GM12878 (cell line): Measurements from ENCODE around the gene RMC1. TPM values are rescaled to one million over a fixed set of nuclear protein-coding genes. Genes with fewer than 3 reads are reported as not detected.

Experiments
- ATAC-seq: fragments of 200-7000 bp; cut with Tn5 transposase; 3 replicates; pipeline ENCODE4 v1.9.1; 2020; ENCODE audit warnings: mild to moderate bottlenecking, moderate library complexity
- BruUV-seq: library from RNA; stranded (reverse); fragments of 400-500 nt; replicated peaks from 2 replicates; lab custom pipeline; 2021; lab: Mats Ljungman, UMichigan
- CTCF ChIA-PET: fragments of 300-600 bp; sonication (Branson Sonifier 250); formaldehyde crosslinking; extraction: SDS; loops from one replicate; lab custom pipeline; 2021; ENCODE audit warnings: inconsistent platforms; lab: Yijun Ruan, JAX
- POLR2A ChIA-PET: fragments of 350-600 bp; formaldehyde crosslinking; extraction: SDS; loops from one replicate; lab custom pipeline; 2021; ENCODE audit warnings: inconsistent platforms; lab: Charles Lee
- RAD21 ChIA-PET: fragments of 300-600 bp; sonication (Branson Sonifier 250); formaldehyde crosslinking; loops from one replicate; lab custom pipeline; 2023; ENCODE audit warnings: antibody characterized with exemption; ENCODE audit not compliant: unreplicated experiment; lab: Charles Lee
- SMC1A ChIA-PET: fragments of 300-600 bp; sonication (Branson Sonifier 250); formaldehyde crosslinking; loops from one replicate; lab custom pipeline; 2023; ENCODE audit not compliant: unreplicated experiment, uncharacterized antibody; lab: Charles Lee
- DNase-seq: peaks from one replicate; pipeline ENCODE4 v3.0.0-alpha.2; 2011; ENCODE audit warnings: low read depth, low spot score
- FAIRE-seq: peaks from 3 replicates; lab custom pipeline; 2011; peaks lifted over from hg19 to GRCh38; lab: Jason Lieb, UNC
- H2AFZ ChIP-seq: 2 replicates; pipeline ENCODE4 v1.6.0; 2011; ENCODE audit warnings: low read depth, low read length, control low read depth; ENCODE audit not compliant: control insufficient read depth
- H3K27ac ChIP-seq: 2 replicates; pipeline ENCODE4 v1.5.1; 2011; ENCODE audit warnings: control low read depth; ENCODE audit not compliant: control insufficient read depth, insufficient read depth
- H3K27me3 ChIP-seq, 2 experiments: replicated peaks in 1 of 2; 2 replicates each; pipeline versions ENCODE4 v1.6.0 to v1.6.1; 2011; ENCODE audit warnings: low read length in 1 of 2; ENCODE audit not compliant: control insufficient read depth in 2 of 2, insufficient read depth in 2 of 2
- H3K36me3 ChIP-seq, 2 experiments: 2 replicates each; pipeline ENCODE4 v1.5.1; 2011; ENCODE audit warnings: low read length in 1 of 2; ENCODE audit not compliant: control insufficient read depth in 2 of 2, insufficient read depth in 2 of 2
- H3K4me1 ChIP-seq: 2 replicates; pipeline ENCODE4 v1.6.1; 2011; ENCODE audit warnings: mild to moderate bottlenecking, low read length, moderate library complexity, mixed read lengths; ENCODE audit not compliant: control insufficient read depth, insufficient read depth
- H3K4me2 ChIP-seq: 2 replicates; pipeline ENCODE4 v1.6.0; 2011; ENCODE audit warnings: control low read depth; ENCODE audit not compliant: control insufficient read depth, insufficient read depth
- H3K4me3 ChIP-seq: fragments of 200-600 bp; sonication (generic); 2 replicates; pipeline ENCODE4 v1.5.1; 2016
- H3K79me2 ChIP-seq: 2 replicates; pipeline ENCODE4 v1.6.0; 2011; ENCODE audit warnings: low read length; ENCODE audit not compliant: control insufficient read depth, insufficient read depth
- H3K9ac ChIP-seq: 2 replicates; pipeline ENCODE4 v1.8.0; 2011; ENCODE audit warnings: low read length, control low read depth, mixed read lengths; ENCODE audit not compliant: control insufficient read depth, insufficient read depth
- H3K9me3 ChIP-seq: replicated peaks from 3 replicates; pipeline ENCODE4 v1.5.1; 2011; ENCODE audit warnings: mild to moderate bottlenecking, low read length; ENCODE audit not compliant: control insufficient read depth, insufficient read depth
- H4K20me1 ChIP-seq: 2 replicates; pipeline ENCODE4 v1.6.0; 2011; ENCODE audit not compliant: control insufficient read depth, insufficient read depth
- ASH2L ChIP-seq: fragments of 300-600, 200-600 bp; sonication (generic); IDR thresholded peaks from 2 replicates; pipeline ENCODE4 v1.6.1; 2017; ENCODE audit warnings: low read depth, mild to moderate bottlenecking, borderline replicate concordance
- E2F4 ChIP-seq: IDR thresholded peaks from 2 replicates; pipeline ENCODE4 v1.6.1; 2012; ENCODE audit warnings: low read depth, low read length, improper control_type of control experiment
- EED ChIP-seq: sonication (generic); IDR thresholded peaks from 2 replicates; pipeline ENCODE4 v1.6.1; 2016; ENCODE audit warnings: antibody characterized with exemption, low read depth
- ESRRA ChIP-seq: IDR thresholded peaks from 2 replicates; pipeline ENCODE4 v1.6.1; 2012; ENCODE audit warnings: mild to moderate bottlenecking, low read length, improper control_type of control experiment
- HCFC1 ChIP-seq: fragments of 150-350 bp; IDR thresholded peaks from 2 replicates; pipeline ENCODE4 v1.6.1; 2014; ENCODE audit warnings: low read length
- JUNB ChIP-seq: IDR thresholded peaks from 2 replicates; pipeline ENCODE4 v1.6.1; 2016; ENCODE audit warnings: antibody characterized with exemption, mild to moderate bottlenecking
- KLF5 ChIP-seq: fragments of 450-650 bp; IDR thresholded peaks from 2 replicates; pipeline ENCODE4 v1.6.1; 2014; ENCODE audit warnings: mild to moderate bottlenecking; ENCODE audit not compliant: partially characterized antibody
- MXI1 ChIP-seq: fragments of 150-350 bp; IDR thresholded peaks from 2 replicates; pipeline ENCODE4 v1.6.1; 2011; ENCODE audit warnings: low read depth, mild to moderate bottlenecking, inconsistent platforms, low read length, improper control_type of control experiment
- NR2F1 ChIP-seq: fragments of 450-650 bp; conservative IDR thresholded peaks from 2 replicates; pipeline ENCODE4 v1.6.1; 2017; ENCODE audit warnings: mild to moderate bottlenecking
- PAX8 ChIP-seq: fragments of 450-650 bp; IDR thresholded peaks from 2 replicates; pipeline ENCODE4 v1.6.1; 2017; ENCODE audit warnings: mild to moderate bottlenecking, moderate library complexity
- STAT3 ChIP-seq: IDR thresholded peaks from 2 replicates; pipeline ENCODE4 v1.6.1; 2011; ENCODE audit warnings: low read depth, low read length, improper control_type of control experiment
- TCF12 ChIP-seq: IDR thresholded peaks from 2 replicates; pipeline ENCODE4 v1.6.1; 2011; ENCODE audit warnings: low read depth, mild to moderate bottlenecking, low read length
- WGBS: methylation state at CpG from one replicate; pipeline ENCODE4 v1.1.6; 2016; ENCODE audit warnings: low lambda C conversion rate; ENCODE audit not compliant: insufficient replicate concordance, insufficient coverage; ENCODE audit errors: missing lambda C conversion rate; 5-methylcytosine and 5-hydroxymethylcytosine counted together
- in situ Hi-C: fragments of 300-500 bp; cut with MboI; formaldehyde crosslinking; loops from 9 replicates; pipeline ENCODE4 v1.14.3; 2018; ENCODE audit warnings: mixed read lengths
- intact Hi-C: fragments of 100-400 bp; cut with micrococcal nuclease; formaldehyde crosslinking; loops from one replicate; pipeline ENCODE4 v1.14.2; 2022; ENCODE audit not compliant: unreplicated experiment
- polyA plus RNA-seq, 11 experiments: library from polyadenylated mRNA; depleted of rRNA in 4 of 11; unstranded in 6 of 11; stranded (reverse) in 5 of 11; fragments of >200 nt; fragmentation: Nextera tagmentation in 4 of 11; fragmentation: Illumina TruSeq in 1 of 11; extraction: Ambion mirVana in 4 of 11; extraction: Trizol in 1 of 11; gene quantifications; 1 replicate in 1 of 11; 2 replicates in 10 of 11; pipeline versions ENCODE4 v1.2.1 to v1.2.3, GENCODE V29; 2011 to 2016; ENCODE audit warnings: inconsistent platforms in 2 of 11, missing spikeins in 2 of 11, low read depth in 1 of 11
- total RNA-seq, 4 experiments: library from RNA; depleted of rRNA in 3 of 4; stranded (reverse); fragments of >200 nt in 3 of 4; fragmentation: Illumina TruSeq in 1 of 4; extraction: Trizol in 1 of 4; gene quantifications; 2 replicates each; pipeline versions ENCODE4 v1.2.1 to v1.2.3, GENCODE V29; 2013 to 2021

The RMC1 gene
- total and polyA plus RNA-seq, 10 of the 15 experiments (the other 5 are each of a cell fraction or from before 2014, with no cell fraction given) = 8.4 to 57.6 (median 42.5) TPM

DNA sequence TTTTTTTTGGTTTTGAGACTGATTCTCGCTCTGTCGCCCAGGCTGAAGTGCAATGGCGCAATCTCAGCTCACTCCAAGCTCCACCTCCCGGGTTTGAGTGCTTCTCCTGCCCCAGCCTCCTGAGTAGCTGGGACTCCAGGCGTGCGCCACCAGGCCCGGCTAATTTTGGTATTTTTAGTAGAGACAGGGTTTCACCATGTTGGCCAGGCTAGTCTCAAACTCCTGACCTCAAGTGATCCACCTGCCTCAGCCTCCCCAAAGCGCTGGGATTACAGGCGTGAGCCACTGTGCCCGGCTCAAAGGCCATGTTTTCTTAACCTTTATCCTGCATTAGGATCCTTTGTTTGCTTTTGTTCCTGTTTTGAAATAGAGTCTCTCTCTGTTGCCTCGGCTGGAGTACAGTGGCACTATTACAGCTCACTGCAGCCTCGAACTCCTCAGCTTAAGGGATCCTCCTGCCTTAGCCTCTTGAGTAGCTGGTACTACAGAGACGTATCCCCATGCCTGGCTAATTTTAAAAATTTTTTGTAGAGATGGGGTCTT lies 42.0 kb downstream of the RMC1 start:
- H4K20me1 ChIP-seq = no peaks in the 10 kb centered on the region
- DNase-seq (no peak), FAIRE-seq (no peak), ATAC-seq (no peak)
- no peaks in the 10 kb centered on the region for H3K9me3 ChIP-seq
- intact Hi-C loops (no loop called here), in situ Hi-C loops (no loop called here)
- H3K27ac ChIP-seq = no peak overlapping the region
- H3K36me3 ChIP-seq = peaks cover 9 to 18% of the 10 kb centered on the region in 2 experiments
- no peak overlapping the region for H3K4me2 ChIP-seq
- H2AFZ ChIP-seq = no peak overlapping the region
- no peak overlapping the region for H3K9ac ChIP-seq
- POLR2A ChIA-PET = interaction anchor here (0.6 kb wide), 1 partner anchor 25 kb away, joined by 7 read pairs; no protein-coding TSS in a partner anchor
- RAD21 ChIA-PET = interaction anchor here (1.5 kb wide), 1 partner anchor 157 kb away, joined by 4 read pairs; no protein-coding TSS in a partner anchor
- TF ChIP-seq HCFC1 (no peak), KLF5 (no peak), PAX8 (no peak), STAT3 (no peak), TCF12 (no peak), E2F4 (no peak), JUNB (no peak), EED (no peak), NR2F1 (no peak), ASH2L (no peak), MXI1 (no peak), ESRRA (no peak)
- no TSS peak for BruUV-seq
- H3K4me1 ChIP-seq = peaks cover 18% of the 10 kb centered on the region
- no peaks in the 10 kb centered on the region for H3K79me2 ChIP-seq
- CTCF ChIA-PET = interaction anchor here (1.4 to 1.8 kb wide), 2 partner anchors 29 to 34 kb away, joined by 4 to 5 read pairs; no protein-coding TSS in a partner anchor
- H3K4me3 ChIP-seq = no peak overlapping the region
- WGBS = 99% methylated on average over 13 of the region's 13 CpGs
- SMC1A ChIA-PET = interaction anchor here (1.5 kb wide), 1 partner anchor 34 kb away, joined by 5 read pairs; no protein-coding TSS in a partner anchor
- no peaks in the 10 kb centered on the region for H3K27me3 ChIP-seq
